Panc1 (cell line): Measurements from ENCODE around the gene GALNT1. TPM values are rescaled to one million over a fixed set of nuclear protein-coding genes. Genes with fewer than 3 reads are reported as not detected.

ENCODE experiments used
- ATAC-seq: fragments of 200-7000 bp; cut with Tn5 transposase; 2 replicates; pipeline ENCODE4 v1.9.1; 2020; ENCODE audit warnings: mild to moderate bottlenecking, moderate library complexity
- BruUV-seq: library from RNA; stranded (reverse); fragments of 400-500 nt; replicated peaks from 2 replicates; lab custom pipeline; 2021; lab: Mats Ljungman, UMichigan
- CTCF ChIA-PET: fragments of 300-600 bp; sonication (Branson Sonifier 250); formaldehyde crosslinking; loops from one replicate; lab custom pipeline; 2022; ENCODE audit warnings: antibody characterized with exemption; lab: Charles Lee
- POLR2A ChIA-PET: fragments of 300-600 bp; sonication (Branson Sonifier 250); formaldehyde crosslinking; loops from one replicate; lab custom pipeline; 2022; ENCODE audit warnings: antibody characterized with exemption; lab: Charles Lee
- DNase-seq: peaks from one replicate; pipeline ENCODE4 v3.0.0-alpha.2; 2010; ENCODE audit warnings: low read depth, low spot score
- H3K27ac ChIP-seq: 2 replicates; pipeline ENCODE4 v1.5.1; 2011; ENCODE audit warnings: mild to moderate bottlenecking, low read length, inconsistent platforms
- H3K27me3 ChIP-seq: fragments of 200-500 bp; sonication (Bioruptor generic); 2 replicates; pipeline ENCODE4 v1.6.0; 2014; ENCODE audit warnings: low read length, inconsistent platforms; ENCODE audit not compliant: control insufficient read depth, insufficient read depth
- H3K36me3 ChIP-seq: fragments of 200-500 bp; sonication (Bioruptor generic); 2 replicates; pipeline ENCODE4 v1.5.1; 2014; ENCODE audit warnings: inconsistent platforms, mild to moderate bottlenecking, low read length, moderate library complexity; ENCODE audit not compliant: control insufficient read depth, insufficient read depth
- H3K4me1 ChIP-seq: 2 replicates; pipeline ENCODE4 v1.5.1; 2011; ENCODE audit warnings: inconsistent platforms, mild to moderate bottlenecking, low read length, moderate library complexity; ENCODE audit not compliant: control insufficient read depth, insufficient read depth
- H3K4me3 ChIP-seq, 2 experiments: 2 replicates each; pipeline ENCODE4 v1.5.1; 2011 to 2012; ENCODE audit warnings: low read depth in 2 of 2, low read length in 2 of 2, mild to moderate bottlenecking in 2 of 2, inconsistent platforms in 1 of 2, moderate library complexity in 1 of 2
- H3K9me3 ChIP-seq: fragments of 200-500 bp; sonication (Bioruptor generic); 2 replicates; pipeline ENCODE4 v1.5.1; 2014; ENCODE audit warnings: low read depth, mild to moderate bottlenecking, inconsistent platforms, low read length, moderate library complexity; ENCODE audit not compliant: control insufficient read depth, insufficient read depth
- POLR2AphosphoS5 ChIP-seq: IDR thresholded peaks from 2 replicates; pipeline ENCODE4 v1.6.1; 2012; ENCODE audit warnings: mild to moderate bottlenecking, low read depth, low read length, moderate library complexity
- SIN3A ChIP-seq: IDR thresholded peaks from 2 replicates; pipeline ENCODE4 v1.6.1; 2012; ENCODE audit warnings: low read depth, mild to moderate bottlenecking, low read length, moderate library complexity, borderline replicate concordance; ENCODE audit not compliant: insufficient read depth
- TCF7L2 ChIP-seq: IDR thresholded peaks from 2 replicates; pipeline ENCODE4 v1.6.1; 2011; ENCODE audit warnings: mild to moderate bottlenecking, low read depth, low read length, inconsistent platforms
- in situ Hi-C: cut with HindIII; loops from 2 replicates; pipeline ENCODE4 v1.10.0; 2016; ENCODE audit warnings: low sequenced_read_pairs, low pct_unique_long_range_greater_than_20kb
- intact Hi-C: fragments of 100-400 bp; cut with micrococcal nuclease; formaldehyde crosslinking; loops from one replicate; pipeline ENCODE4 v1.10.0; 2022; ENCODE audit not compliant: unreplicated experiment
- total RNA-seq: library from RNA; stranded (reverse); gene quantifications from one replicate; pipeline ENCODE4 v1.2.1, GENCODE V29; 2021; ENCODE audit not compliant: unreplicated experiment
- TF ChIP-seq, protein P1 (sequence below): fragments of 450-650 bp; IDR thresholded peaks from 2 replicates; pipeline ENCODE4 v1.5.1; 2017; ENCODE audit warnings: mild to moderate bottlenecking
- TF ChIP-seq, protein P2 (sequence below), 2 experiments: IDR thresholded peaks; 2 replicates each; pipeline ENCODE4 v1.6.1; 2011 to 2012; ENCODE audit warnings: low read depth in 2 of 2, control low read depth in 1 of 2, low read length in 1 of 2, mild to moderate bottlenecking in 1 of 2, moderate library complexity in 1 of 2; ENCODE audit not compliant: insufficient read depth in 1 of 2

The GALNT1 gene
- total RNA-seq, 1 experiment from 2014 or later: 147 TPM

DNA sequence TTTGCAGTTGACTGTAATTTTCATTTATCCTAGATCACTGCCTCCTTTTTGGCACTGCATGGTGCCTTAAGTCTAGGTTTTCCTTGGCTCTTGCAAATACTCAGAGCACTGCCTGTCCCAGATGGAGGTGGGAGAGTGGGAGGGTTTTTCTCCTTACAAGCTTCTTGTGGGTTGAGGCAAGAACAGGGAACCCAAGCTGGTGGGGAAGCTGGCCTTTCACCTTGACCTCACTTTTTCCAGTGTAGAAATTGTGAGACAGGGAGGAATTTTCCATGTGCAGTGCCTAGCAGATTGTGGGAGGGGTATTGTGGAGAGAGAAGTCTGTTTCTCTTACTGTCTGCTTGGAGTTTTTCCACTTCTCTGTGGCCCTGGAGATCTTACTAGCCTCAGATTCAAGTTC is 21.5 kb downstream of the GALNT1 start:
- intact Hi-C loops: no loop called here
- CTCF ChIA-PET: no interaction called here

DNA sequence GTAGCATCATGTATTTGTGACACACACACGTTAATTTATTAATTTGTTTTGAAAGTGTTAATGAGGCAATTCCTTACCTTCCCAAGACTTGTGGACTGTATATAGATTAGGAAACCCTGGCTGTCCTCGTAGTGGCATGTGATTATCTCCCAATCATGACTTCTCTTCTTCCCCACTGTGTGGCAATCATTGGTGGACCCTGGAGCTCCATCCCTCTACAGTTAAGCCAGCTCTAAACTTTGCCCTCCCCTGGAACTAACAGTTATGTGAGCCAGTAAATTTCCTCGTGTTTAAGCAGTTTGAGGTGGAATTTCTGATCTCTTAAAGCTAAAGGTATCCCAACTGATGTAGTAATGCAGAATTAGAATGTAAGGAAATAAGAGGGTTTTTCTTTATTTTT is 22.0 kb downstream of the GALNT1 start:
- Histone ChIP-seq H3K27ac (no peak overlapping the region), H3K4me3 (no peak overlapping the region), H3K27me3 (no peaks in the 10 kb centered on the region), H3K36me3 (no peaks in the 10 kb centered on the region), H3K9me3 (peaks cover 15% of the 10 kb centered on the region; the same call in 1 of the 2 replicates), H3K4me1 (peaks cover 23% of the 10 kb centered on the region)
- BruUV-seq: no TSS peak
- intact Hi-C loops (no loop called here), in situ Hi-C loops (no loop called here)
- no peak for DNase-seq
- TF ChIP-seq, protein P1, sequence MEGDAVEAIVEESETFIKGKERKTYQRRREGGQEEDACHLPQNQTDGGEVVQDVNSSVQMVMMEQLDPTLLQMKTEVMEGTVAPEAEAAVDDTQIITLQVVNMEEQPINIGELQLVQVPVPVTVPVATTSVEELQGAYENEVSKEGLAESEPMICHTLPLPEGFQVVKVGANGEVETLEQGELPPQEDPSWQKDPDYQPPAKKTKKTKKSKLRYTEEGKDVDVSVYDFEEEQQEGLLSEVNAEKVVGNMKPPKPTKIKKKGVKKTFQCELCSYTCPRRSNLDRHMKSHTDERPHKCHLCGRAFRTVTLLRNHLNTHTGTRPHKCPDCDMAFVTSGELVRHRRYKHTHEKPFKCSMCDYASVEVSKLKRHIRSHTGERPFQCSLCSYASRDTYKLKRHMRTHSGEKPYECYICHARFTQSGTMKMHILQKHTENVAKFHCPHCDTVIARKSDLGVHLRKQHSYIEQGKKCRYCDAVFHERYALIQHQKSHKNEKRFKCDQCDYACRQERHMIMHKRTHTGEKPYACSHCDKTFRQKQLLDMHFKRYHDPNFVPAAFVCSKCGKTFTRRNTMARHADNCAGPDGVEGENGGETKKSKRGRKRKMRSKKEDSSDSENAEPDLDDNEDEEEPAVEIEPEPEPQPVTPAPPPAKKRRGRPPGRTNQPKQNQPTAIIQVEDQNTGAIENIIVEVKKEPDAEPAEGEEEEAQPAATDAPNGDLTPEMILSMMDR: no peak
- TF ChIP-seq, protein P2, sequence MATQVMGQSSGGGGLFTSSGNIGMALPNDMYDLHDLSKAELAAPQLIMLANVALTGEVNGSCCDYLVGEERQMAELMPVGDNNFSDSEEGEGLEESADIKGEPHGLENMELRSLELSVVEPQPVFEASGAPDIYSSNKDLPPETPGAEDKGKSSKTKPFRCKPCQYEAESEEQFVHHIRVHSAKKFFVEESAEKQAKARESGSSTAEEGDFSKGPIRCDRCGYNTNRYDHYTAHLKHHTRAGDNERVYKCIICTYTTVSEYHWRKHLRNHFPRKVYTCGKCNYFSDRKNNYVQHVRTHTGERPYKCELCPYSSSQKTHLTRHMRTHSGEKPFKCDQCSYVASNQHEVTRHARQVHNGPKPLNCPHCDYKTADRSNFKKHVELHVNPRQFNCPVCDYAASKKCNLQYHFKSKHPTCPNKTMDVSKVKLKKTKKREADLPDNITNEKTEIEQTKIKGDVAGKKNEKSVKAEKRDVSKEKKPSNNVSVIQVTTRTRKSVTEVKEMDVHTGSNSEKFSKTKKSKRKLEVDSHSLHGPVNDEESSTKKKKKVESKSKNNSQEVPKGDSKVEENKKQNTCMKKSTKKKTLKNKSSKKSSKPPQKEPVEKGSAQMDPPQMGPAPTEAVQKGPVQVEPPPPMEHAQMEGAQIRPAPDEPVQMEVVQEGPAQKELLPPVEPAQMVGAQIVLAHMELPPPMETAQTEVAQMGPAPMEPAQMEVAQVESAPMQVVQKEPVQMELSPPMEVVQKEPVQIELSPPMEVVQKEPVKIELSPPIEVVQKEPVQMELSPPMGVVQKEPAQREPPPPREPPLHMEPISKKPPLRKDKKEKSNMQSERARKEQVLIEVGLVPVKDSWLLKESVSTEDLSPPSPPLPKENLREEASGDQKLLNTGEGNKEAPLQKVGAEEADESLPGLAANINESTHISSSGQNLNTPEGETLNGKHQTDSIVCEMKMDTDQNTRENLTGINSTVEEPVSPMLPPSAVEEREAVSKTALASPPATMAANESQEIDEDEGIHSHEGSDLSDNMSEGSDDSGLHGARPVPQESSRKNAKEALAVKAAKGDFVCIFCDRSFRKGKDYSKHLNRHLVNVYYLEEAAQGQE (IDR thresholded peaks at IDR 0.05; ENCODE audit: insufficient read depth in 1 of 2, low read depth in 2 of 2, low read length in 1 of 2): no peak
- TF ChIP-seq POLR2AphosphoS5 (no peak), SIN3A (no peak), TCF7L2 (no peak)
- ChIA-PET POLR2A (no interaction called here), CTCF (no interaction called here)
- ATAC-seq: no peak

More for the DNA sequence above, 21.5 kb downstream of the GALNT1 start:
- no peak for ATAC-seq
- TF ChIP-seq POLR2AphosphoS5: no peak
- TF ChIP-seq, protein P1: no peak
- TF ChIP-seq, protein P2 (IDR thresholded peaks at IDR 0.05; ENCODE audit: insufficient read depth in 1 of 2, low read depth in 2 of 2, low read length in 1 of 2): no peak
- TF ChIP-seq TCF7L2: no peak
- no peak for TF ChIP-seq SIN3A
- H3K4me3 ChIP-seq: no peak overlapping the region
- no peak overlapping the region for H3K27ac ChIP-seq
- H3K36me3 ChIP-seq: no peaks in the 10 kb centered on the region
- BruUV-seq: no TSS peak
- POLR2A ChIA-PET: no interaction called here
- peaks cover 15% of the 10 kb centered on the region; the same call in 1 of the 2 replicates for H3K9me3 ChIP-seq
- H3K4me1 ChIP-seq: peaks cover 19% of the 10 kb centered on the region
- in situ Hi-C loops: no loop called here
- no peak for DNase-seq
- H3K27me3 ChIP-seq: no peaks in the 10 kb centered on the region
